HCT116 (cell line): Measurements from ENCODE around the gene HMX1. TPM values are rescaled to one million over a fixed set of nuclear protein-coding genes. Genes with fewer than 3 reads are reported as not detected.

Experiments
- ATAC-seq: fragments of 200-7000 bp; cut with Tn5 transposase; 2 replicates; pipeline ENCODE4 v1.9.1; 2020; ENCODE audit warnings: mild to moderate bottlenecking, moderate library complexity
- BruUV-seq: library from RNA; stranded (reverse); fragments of 400-500 nt; replicated peaks from 2 replicates; lab custom pipeline; 2021; lab: Mats Ljungman, UMichigan
- CTCF ChIA-PET: fragments of 300-600 bp; sonication (Branson Sonifier 250); formaldehyde crosslinking; loops from one replicate; lab custom pipeline; 2021; ENCODE audit warnings: antibody characterized with exemption; lab: Charles Lee
- POLR2A ChIA-PET: fragments of 300-600, 350-600 bp; sonication (Branson Sonifier 250); formaldehyde crosslinking; loops from one replicate; lab custom pipeline; 2021; ENCODE audit warnings: antibody characterized with exemption; lab: Charles Lee
- RAD21 ChIA-PET, 2 experiments: fragments of 300-600 bp; sonication (Branson Sonifier 250); formaldehyde crosslinking; loops; one replicate each; lab custom pipeline; 2023; ENCODE audit warnings: low total read pairs in 2 of 2; ENCODE audit not compliant: uncharacterized antibody in 2 of 2, unreplicated experiment in 2 of 2, low non-redundant PET in 1 of 2; lab: Charles Lee
- DNase-seq: peaks from one replicate; pipeline ENCODE4 v3.0.0-alpha.2; 2010; ENCODE audit warnings: low read depth, low spot score
- H2AFZ ChIP-seq: fragments of 200-600 bp; shearing (Covaris generic), sonication (generic); 2 replicates; pipeline ENCODE4 v1.6.1; 2017; ENCODE audit warnings: low read depth, mixed run types, mixed read lengths, antibody characterized with exemption, low read length; ENCODE audit not compliant: poor library complexity, severe bottlenecking
- H3K27ac ChIP-seq: 2 replicates; pipeline ENCODE4 v1.5.1; 2012; ENCODE audit warnings: low read depth, low read length
- H3K27me3 ChIP-seq: fragments of 200-600 bp; sonication (generic); 2 replicates; pipeline ENCODE4 v1.6.1; 2016; ENCODE audit warnings: mixed run types, low read length, mixed read lengths; ENCODE audit not compliant: insufficient read depth
- H3K36me3 ChIP-seq, 2 experiments: fragments of 200-500 bp in 1 of 2; fragments of 200-600 bp in 1 of 2; sonication (Bioruptor generic) in 1 of 2; sonication (generic) in 1 of 2; 2 replicates each; pipeline versions ENCODE4 v1.5.1 to v1.6.1; 2014 to 2016; ENCODE audit warnings: low read length in 2 of 2, inconsistent platforms in 1 of 2, mixed read lengths in 1 of 2, mixed run types in 1 of 2; ENCODE audit not compliant: insufficient read depth in 2 of 2, control insufficient read depth in 1 of 2
- H3K4me1 ChIP-seq, 2 experiments: fragments of 200-600 bp in 1 of 2; sonication (generic) in 1 of 2; 2 replicates each; pipeline versions ENCODE4 v1.5.1 to v1.6.1; 2012 to 2017; ENCODE audit warnings: low read length in 2 of 2, inconsistent platforms in 1 of 2, mild to moderate bottlenecking in 1 of 2, mixed read lengths in 1 of 2, mixed run types in 1 of 2, moderate library complexity in 1 of 2; ENCODE audit not compliant: insufficient read depth in 2 of 2, control insufficient read depth in 1 of 2
- H3K4me2 ChIP-seq: fragments of 200-600 bp; sonication (generic); 2 replicates; pipeline ENCODE4 v1.6.1; 2017; ENCODE audit warnings: mixed run types, low read length, mixed read lengths
- H3K4me3 ChIP-seq, 2 experiments: fragments of 200-600 bp in 1 of 2; sonication (generic) in 1 of 2; replicated peaks in 1 of 2; 2 replicates each; pipeline ENCODE4 v1.5.1; 2011 to 2016; ENCODE audit warnings: low read length in 2 of 2, control low read depth in 1 of 2, low read depth in 1 of 2, mild to moderate bottlenecking in 1 of 2, mixed read lengths in 1 of 2, mixed run types in 1 of 2
- H3K79me2 ChIP-seq: fragments of 200-600 bp; sonication (generic); 2 replicates; pipeline ENCODE4 v1.6.1; 2017; ENCODE audit warnings: mild to moderate bottlenecking, mixed run types, low read length, moderate library complexity, mixed read lengths; ENCODE audit not compliant: insufficient read depth
- H3K9ac ChIP-seq: fragments of 200-600 bp; sonication (generic); 2 replicates; pipeline ENCODE4 v1.6.1; 2016; ENCODE audit warnings: low read length, mixed read lengths
- H3K9me2 ChIP-seq: fragments of 200-600 bp; sonication (generic), shearing (Covaris generic); 2 replicates; pipeline ENCODE4 v1.6.1; 2017; ENCODE audit warnings: mixed run types, mild to moderate bottlenecking, moderate library complexity; ENCODE audit not compliant: insufficient read depth
- H3K9me3 ChIP-seq, 2 experiments: fragments of 200-500 bp in 1 of 2; fragments of 200-600 bp in 1 of 2; sonication (Bioruptor generic) in 1 of 2; sonication (generic) in 1 of 2; 2 replicates each; pipeline ENCODE4 v1.6.1; 2014 to 2017; ENCODE audit warnings: low read length in 2 of 2, mixed read lengths in 2 of 2, inconsistent platforms in 1 of 2, low read depth in 1 of 2, mild to moderate bottlenecking in 1 of 2, mixed run types in 1 of 2, moderate library complexity in 1 of 2; ENCODE audit not compliant: control insufficient read depth in 1 of 2, insufficient read depth in 1 of 2
- H4K20me1 ChIP-seq: fragments of 200-600 bp; sonication (generic), shearing (Covaris generic); 2 replicates; pipeline ENCODE4 v1.6.1; 2017; ENCODE audit warnings: mixed run types, mild to moderate bottlenecking, moderate library complexity; ENCODE audit not compliant: insufficient read depth
- CBX3 ChIP-seq: IDR thresholded peaks from 2 replicates; pipeline ENCODE4 v1.6.1; 2012; ENCODE audit warnings: low read depth
- CEBPB ChIP-seq: IDR thresholded peaks from 2 replicates; pipeline ENCODE4 v1.6.1; 2012; ENCODE audit warnings: low read depth
- EZH2phosphoT487 ChIP-seq: fragments of 200-600 bp; IDR thresholded peaks from 2 replicates; pipeline ENCODE4 v1.6.1; 2018; ENCODE audit warnings: antibody characterized with exemption, borderline replicate concordance
- FOSL1 ChIP-seq: IDR thresholded peaks from 2 replicates; pipeline ENCODE4 v1.6.1; 2012; ENCODE audit warnings: low read depth
- JUND ChIP-seq: IDR thresholded peaks from 2 replicates; pipeline ENCODE4 v1.6.1; 2012
- POLR2A ChIP-seq: IDR thresholded peaks from 2 replicates; pipeline ENCODE4 v1.7.0; 2011; ENCODE audit warnings: borderline replicate concordance; ENCODE audit not compliant: insufficient read depth, insufficient read length; ENCODE audit errors: extremely low read depth
- POLR2AphosphoS5 ChIP-seq: IDR thresholded peaks from 2 replicates; pipeline ENCODE4 v1.6.1; 2011; ENCODE audit warnings: mild to moderate bottlenecking, low read depth, low read length, moderate library complexity
- RAD21 ChIP-seq: IDR thresholded peaks from 2 replicates; pipeline ENCODE4 v1.6.1; 2012; ENCODE audit warnings: low read depth, mild to moderate bottlenecking
- SRF ChIP-seq: IDR thresholded peaks from 2 replicates; pipeline ENCODE4 v1.6.1; 2012; ENCODE audit warnings: low read depth
- intact Hi-C: fragments of 100-400 bp; cut with micrococcal nuclease; formaldehyde crosslinking; loops from 2 replicates; pipeline ENCODE4 v1.10.0; 2022
- total RNA-seq: library from RNA; stranded (reverse); gene quantifications from one replicate; pipeline ENCODE4 v1.2.1, GENCODE V29; 2021; ENCODE audit not compliant: unreplicated experiment
- TF ChIP-seq, protein P1 (sequence below): IDR thresholded peaks from 2 replicates; pipeline ENCODE4 v1.6.1; 2012
- TF ChIP-seq, protein P2 (sequence below): IDR thresholded peaks from 2 replicates; pipeline ENCODE4 v1.6.1; 2012

Gene HMX1
- total RNA-seq, 1 experiment from 2014 or later, result 0.39 TPM

DNA sequence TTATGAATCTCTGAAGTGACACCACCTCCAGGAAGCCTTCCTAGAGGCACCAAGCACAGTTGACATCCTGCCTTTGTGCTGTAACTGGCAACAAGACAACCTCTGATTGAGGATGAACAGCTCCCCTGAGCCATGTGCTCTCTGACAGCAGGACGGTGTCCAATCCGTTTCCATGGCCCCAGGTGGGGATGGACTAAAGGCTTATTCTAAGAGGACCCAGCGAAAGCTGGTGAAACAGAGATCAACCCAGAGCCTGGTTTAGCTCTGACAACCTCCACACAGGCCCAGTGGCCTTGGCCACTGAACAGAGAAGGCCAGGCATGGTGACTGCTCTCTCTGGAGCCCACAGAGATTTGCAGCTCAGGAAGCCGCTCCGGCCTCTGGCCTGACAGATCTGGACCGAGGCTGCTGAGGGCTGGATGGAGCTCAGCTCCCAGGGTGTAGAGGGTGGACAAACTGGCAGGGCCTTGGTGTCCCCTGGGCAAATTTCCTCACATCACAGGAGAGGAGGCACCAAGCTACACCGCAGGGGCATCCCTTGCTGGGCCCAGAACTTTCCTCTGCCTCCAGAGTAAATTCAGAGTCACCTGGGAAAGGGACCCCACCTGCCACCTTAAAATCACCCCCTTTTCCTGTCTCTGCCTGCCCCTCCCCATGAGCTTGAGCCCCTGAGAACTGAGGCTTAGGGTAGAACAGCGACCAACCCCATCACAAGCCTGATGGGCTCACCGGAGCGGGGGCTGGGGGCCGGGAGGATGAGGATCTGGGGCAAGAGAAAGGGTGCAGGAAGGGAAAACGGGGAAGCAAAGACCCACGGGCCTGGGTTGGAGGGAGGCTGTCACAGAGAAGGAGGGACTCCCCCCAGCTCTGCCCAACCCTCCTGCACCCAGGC is 40.2 kb downstream of the HMX1 start:
- Histone ChIP-seq H3K27me3 (no peaks in the 10 kb centered on the region), H3K9me3 (no peaks in the 10 kb centered on the region), H3K9ac (no peak overlapping the region), H3K4me1 (no peaks in the 10 kb centered on the region), H3K27ac (no peak overlapping the region), H3K9me2 (no peaks in the 10 kb centered on the region), H3K4me2 (no peak overlapping the region), H3K36me3 (no peaks in the 10 kb centered on the region), H3K4me3 (no peak overlapping the region), H3K79me2 (no peaks in the 10 kb centered on the region), H2AFZ (no peak overlapping the region), H4K20me1 (no peaks in the 10 kb centered on the region)
- RAD21 ChIA-PET, result no interaction called here
- no peak for TF ChIP-seq SRF
- TF ChIP-seq JUND, result no peak
- TF ChIP-seq CEBPB, result no peak
- TF ChIP-seq CBX3, result no peak
- no peak for TF ChIP-seq POLR2A
- no peak for TF ChIP-seq POLR2AphosphoS5
- TF ChIP-seq EZH2phosphoT487, result no peak
- TF ChIP-seq, protein P1, sequence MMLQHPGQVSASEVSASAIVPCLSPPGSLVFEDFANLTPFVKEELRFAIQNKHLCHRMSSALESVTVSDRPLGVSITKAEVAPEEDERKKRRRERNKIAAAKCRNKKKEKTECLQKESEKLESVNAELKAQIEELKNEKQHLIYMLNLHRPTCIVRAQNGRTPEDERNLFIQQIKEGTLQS, result no peak
- no peak for TF ChIP-seq FOSL1
- TF ChIP-seq RAD21, result no peak
- TF ChIP-seq, protein P2, sequence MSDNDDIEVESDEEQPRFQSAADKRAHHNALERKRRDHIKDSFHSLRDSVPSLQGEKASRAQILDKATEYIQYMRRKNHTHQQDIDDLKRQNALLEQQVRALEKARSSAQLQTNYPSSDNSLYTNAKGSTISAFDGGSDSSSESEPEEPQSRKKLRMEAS, result no peak
- CTCF ChIA-PET, result no interaction called here
- DNase-seq (no peak), ATAC-seq (no peak)
- no TSS peak for BruUV-seq
- intact Hi-C loops, result no loop called here
- POLR2A ChIA-PET, result no interaction called here
